Measurements from ENCODE around the gene CSPG4.

CSPG4 gene

GRCh38 chr15:75727851-75728715 lies 15.4 kb upstream of the CSPG4 start:
- DNase-seq (ENCODE audit: low read depth), result peak; percentile 54
- no peak overlapping the region for H3K4me3 ChIP-seq (ENCODE audit: low read depth, low read length)
- peak; percentile 55 for TF ChIP-seq CTCF (IDR thresholded peaks at IDR 0.05; ENCODE audit: insufficient read depth, low read depth, low read length, missing control alignments)

- TF ChIP-seq CTCF (IDR thresholded peaks at IDR 0.05; ENCODE audit: insufficient read depth, low read depth, low read length, missing control alignments), result no peak
- DNase-seq (ENCODE audit: low read depth), result no peak
- no peak overlapping the region for H3K4me3 ChIP-seq (ENCODE audit: low read depth, low read length)
Observed at GRCh38 chr15:75727031-75727531, 14.4 kb upstream of the CSPG4 start.

GRCh38 chr15:75725719-75726607 lies 13.3 kb upstream of the CSPG4 start:
- TF ChIP-seq CTCF (IDR thresholded peaks at IDR 0.05; ENCODE audit: insufficient read depth, low read depth, low read length, missing control alignments), result no peak
- DNase-seq (ENCODE audit: low read depth), result no peak
- H3K4me3 ChIP-seq (ENCODE audit: low read depth, low read length), result no peak overlapping the region

- H3K4me3 ChIP-seq (ENCODE audit: low read depth, low read length), result no peak overlapping the region
- DNase-seq (ENCODE audit: low read depth), result no peak
- TF ChIP-seq CTCF (IDR thresholded peaks at IDR 0.05; ENCODE audit: insufficient read depth, low read depth, low read length, missing control alignments), result no peak
Observed at GRCh38 chr15:75725006-75725718, 12.5 kb upstream of the CSPG4 start.

GRCh38 chr15:75723847-75724660 lies 11.4 kb upstream of the CSPG4 start:
- TF ChIP-seq CTCF (IDR thresholded peaks at IDR 0.05; ENCODE audit: insufficient read depth, low read depth, low read length, missing control alignments), result no peak
- DNase-seq (ENCODE audit: low read depth), result peak; percentile 56
- no peak overlapping the region for H3K4me3 ChIP-seq (ENCODE audit: low read depth, low read length)
